GM21737 (cell line): ENCODE results near the gene RAB7B.
"Not testable (repeated sequence)": the region's sequence is repeated elsewhere in the genome, so short reads cannot be mapped to it uniquely, and the experiment has no call there.

Experiments
- ATAC-seq: cut with Tn5 transposase; IDR thresholded peaks from one replicate; pipeline ENCODE4 v1.9.1; 2021; ENCODE audit warnings: mild to moderate bottlenecking, moderate library complexity; ENCODE audit not compliant: unreplicated experiment

The RAB7B gene

GRCh38 chr1:206002871-206003801, at the start of gene RAB7B:
Gene RAB7B (minus strand): TSS chr1:206003395. CDS start chr1:205994135, 9,260 bp downstream.
- ATAC-seq: no peak

- not testable (repeated sequence) for ATAC-seq
Measured at GRCh38 chr1:206052231-206052865, 49.2 kb upstream of the RAB7B start.

- peak; percentile 82 for ATAC-seq
Measured at GRCh38 chr1:206050655-206051235, 47.5 kb upstream of the RAB7B start.

GRCh38 chr1:206049919-206050600, 46.9 kb upstream of the RAB7B start:
- no peak for ATAC-seq

- ATAC-seq: peak; percentile 36
Measured at GRCh38 chr1:206049293-206049692, 46.1 kb upstream of the RAB7B start.

- ATAC-seq: no peak
Measured at GRCh38 chr1:206048582-206048981, 45.4 kb upstream of the RAB7B start.

- ATAC-seq: no peak
Measured at GRCh38 chr1:206047271-206047670, 44.1 kb upstream of the RAB7B start.

GRCh38 chr1:206041640-206042039, 38.4 kb upstream of the RAB7B start:
- ATAC-seq: no peak

GRCh38 chr1:206040328-206040727, 37.1 kb upstream of the RAB7B start:
- no peak for ATAC-seq

GRCh38 chr1:206039046-206039973, 36.1 kb upstream of the RAB7B start:
- no peak for ATAC-seq

- no peak for ATAC-seq
Measured at GRCh38 chr1:206037581-206037980, 34.4 kb upstream of the RAB7B start.

GRCh38 chr1:206036663-206037455, 33.7 kb upstream of the RAB7B start:
- ATAC-seq: no peak

- no peak for ATAC-seq
Measured at GRCh38 chr1:206035027-206035426, 31.8 kb upstream of the RAB7B start.

GRCh38 chr1:206032380-206033140, 29.4 kb upstream of the RAB7B start:
- ATAC-seq: no peak

GRCh38 chr1:206030714-206031113, 27.5 kb upstream of the RAB7B start:
- peak; percentile 60 for ATAC-seq

GRCh38 chr1:206030191-206030590, 27.0 kb upstream of the RAB7B start:
- no peak for ATAC-seq

GRCh38 chr1:206029484-206029883, 26.3 kb upstream of the RAB7B start:
- ATAC-seq: no peak

GRCh38 chr1:206025283-206025820, 22.2 kb upstream of the RAB7B start:
- ATAC-seq: no peak
